Prostate gland (tissue), 2 donors: ENCODE results near the gene RHCE. TPM values are rescaled to one million over a fixed set of nuclear protein-coding genes. Genes with fewer than 3 reads are reported as not detected.
"Not testable (repeated sequence)": the region's sequence is repeated elsewhere in the genome, so short reads cannot be mapped to it uniquely, and the experiment has no call there.

Experiments used
- DNase-seq: peaks from one replicate; pipeline ENCODE4 v3.0.0-alpha.2; 2019; ENCODE audit warnings: low spot score
- H3K27ac ChIP-seq, 2 donors: fragments of 200-600 bp; sonication (generic); 2 replicates each; pipeline ENCODE4 v1.5.1; 2017 to 2019
- H3K27me3 ChIP-seq: fragments of 200-600 bp; sonication (generic); replicated peaks from 2 replicates; pipeline ENCODE4 v1.5.1; 2019; ENCODE audit not compliant: insufficient read depth
- H3K36me3 ChIP-seq, 2 donors: fragments of 200-600 bp; sonication (generic); 1 replicate in 1 of 2; 2 replicates in 1 of 2; pipeline versions ENCODE4 v1.5.1 to v1.8.1; 2017 to 2019
- H3K4me1 ChIP-seq: fragments of 200-600 bp; sonication (generic); replicated peaks from 2 replicates; pipeline ENCODE4 v1.5.1; 2019
- H3K4me3 ChIP-seq, 2 donors: fragments of 200-600 bp; sonication (generic); 2 replicates each; pipeline ENCODE4 v1.5.1; 2017 to 2019
- H3K9me3 ChIP-seq: fragments of 200-600 bp; sonication (generic); 2 replicates; pipeline ENCODE4 v1.5.1; 2017
- CTCF ChIP-seq, 4 experiments: fragments of 200-600 bp in 2 of 4; fragments of 450-650 bp in 2 of 4; sonication (generic) in 2 of 4; IDR thresholded peaks; 1 replicate in 3 of 4; 2 replicates in 1 of 4; pipeline ENCODE4 v1.5.1; 2016 to 2019; ENCODE audit warnings: antibody characterized with exemption in 4 of 4, mild to moderate bottlenecking in 2 of 4, moderate library complexity in 2 of 4
- POLR2A ChIP-seq: fragments of 450-650 bp; IDR thresholded peaks from one replicate; pipeline ENCODE4 v1.6.1; 2016; ENCODE audit warnings: antibody characterized with exemption, mild to moderate bottlenecking
- POLR2AphosphoS5 ChIP-seq: sonication (generic); formaldehyde crosslinking; IDR thresholded peaks from one replicate; pipeline ENCODE4 v1.6.1; 2017; ENCODE audit warnings: antibody characterized with exemption
- WGBS: methylation state at CpG from one replicate; pipeline ENCODE4 v1.1.5; 2018; 5-methylcytosine and 5-hydroxymethylcytosine counted together
- intact Hi-C: fragments of 100-400 bp; cut with DNase I; formaldehyde crosslinking; loops from one replicate; pipeline ENCODE4 v1.14.2; 2022
- total RNA-seq, 2 donors: library from RNA; depleted of rRNA; stranded (reverse); fragments of >200 nt; gene quantifications; one replicate each; pipeline ENCODE4 v1.1.0, GENCODE V29; 2016

Gene RHCE
- total RNA-seq, 2 donors from 2014 or later, result 2.4 to 3.9 TPM

GRCh38 chr1:25343872-25344271, 76.8 kb downstream of the RHCE start:
- TF ChIP-seq CTCF (IDR thresholded peaks at IDR 0.05) (no peak), POLR2AphosphoS5 (no peak), POLR2A (no peak)
- Histone ChIP-seq H3K36me3 (no peaks in the 10 kb centered on the region), H3K9me3 (no peaks in the 10 kb centered on the region), H3K4me1 (no peaks in the 10 kb centered on the region), H3K27ac (no peak overlapping the region), H3K4me3 (no peak overlapping the region), H3K27me3 (no peaks in the 10 kb centered on the region)
- intact Hi-C loops, result loop anchor here (10.0 kb wide), 1 partner anchor 99 kb away; the partner anchor contains the start of gene RSRP1
- DNase-seq, result no peak
- 70% methylated on average over 4 of the region's 4 CpGs for WGBS

- TF ChIP-seq CTCF (IDR thresholded peaks at IDR 0.05), result no peak
- no peak for TF ChIP-seq POLR2AphosphoS5
- TF ChIP-seq POLR2A, result no peak
- Histone ChIP-seq H3K27ac (no peak overlapping the region), H3K27me3 (no peaks in the 10 kb centered on the region), H3K9me3 (no peaks in the 10 kb centered on the region), H3K4me3 (no peak overlapping the region), H3K4me1 (no peaks in the 10 kb centered on the region), H3K36me3 (no peaks in the 10 kb centered on the region)
- 95% methylated on average over 1 of the region's 1 CpG for WGBS
- intact Hi-C loops, result loop anchor here (10.0 kb wide), 1 partner anchor 98 kb away; the partner anchor contains the start of gene RSRP1
- DNase-seq, result no peak
Measured at GRCh38 chr1:25342846-25343245, 77.8 kb downstream of the RHCE start.

GRCh38 chr1:25341746-25342145, 78.9 kb downstream of the RHCE start:
- Histone ChIP-seq H3K9me3 (no peaks in the 10 kb centered on the region), H3K36me3 (no peaks in the 10 kb centered on the region), H3K27ac (no peak overlapping the region), H3K27me3 (no peaks in the 10 kb centered on the region), H3K4me1 (no peaks in the 10 kb centered on the region), H3K4me3 (no peak overlapping the region)
- intact Hi-C loops, result loop anchor here (10.0 kb wide), 1 partner anchor 97 kb away; the partner anchor contains the start of gene RSRP1
- no peak for DNase-seq
- 86% methylated on average over 6 of the region's 6 CpGs for WGBS
- TF ChIP-seq POLR2AphosphoS5 (no peak), POLR2A (no peak), CTCF (IDR thresholded peaks at IDR 0.05) (no peak)

- H3K36me3 ChIP-seq, result no peaks in the 10 kb centered on the region
- WGBS, result under 1% methylated on average over 6 of the region's 6 CpGs
- no peaks in the 10 kb centered on the region for H3K27me3 ChIP-seq
- no peaks in the 10 kb centered on the region for H3K9me3 ChIP-seq
- H3K4me3 ChIP-seq, result peak overlapping the region; percentile 76 to 94
- intact Hi-C loops, result no loop called here
- peak overlapping the region; percentile 93 to 96 for H3K27ac ChIP-seq
- TF ChIP-seq POLR2AphosphoS5 (no peak), CTCF (IDR thresholded peaks at IDR 0.05) (no peak), POLR2A (no peak)
- DNase-seq, result no peak
- H3K4me1 ChIP-seq, result no peaks in the 10 kb centered on the region
Measured at GRCh38 chr1:25338986-25339385, 81.6 kb downstream of the RHCE start.

GRCh38 chr1:25338188-25338981, 82.2 kb downstream of the RHCE start, which contains the start of gene TMEM50A:
Gene TMEM50A (plus strand): TSS chr1:25338334. CDS start chr1:25340487, 2,153 bp downstream.
- Histone ChIP-seq H3K4me1 (no peaks in the 10 kb centered on the region), H3K4me3 (peak within 1 kb of the TSS; percentile 76 to 94), H3K27ac (peak within 1 kb of the TSS; percentile 93 to 96), H3K36me3 (no peaks in the 10 kb centered on the region), H3K27me3 (no peaks in the 10 kb centered on the region), H3K9me3 (no peaks in the 10 kb centered on the region)
- TF ChIP-seq POLR2A, result peak; percentile 95
- TF ChIP-seq CTCF (IDR thresholded peaks at IDR 0.05), result peak in 1 of 4 experiments; percentile 10
- TF ChIP-seq POLR2AphosphoS5, result peak; percentile 95
- intact Hi-C loops, result no loop called here
- under 1% methylated on average over 69 of the region's 75 CpGs for WGBS
- DNase-seq, result peak; percentile 85

GRCh38 chr1:25337483-25338187, 83.0 kb downstream of the RHCE start:
- H3K27me3 ChIP-seq, H3K36me3 ChIP-seq, DNase-seq, intact Hi-C loops, H3K9me3 ChIP-seq, H3K4me1 ChIP-seq: not testable (repeated sequence)
- peak overlapping the region; percentile 93 to 96 for H3K27ac ChIP-seq
- peak overlapping the region; percentile 76 to 94 for H3K4me3 ChIP-seq
- 0% methylated on average over 18 of the region's 39 CpGs for WGBS
